HCT116 (cell line): ENCODE results near the gene ADGRG1. TPM values are rescaled to one million over a fixed set of nuclear protein-coding genes. Genes with fewer than 3 reads are reported as not detected.

Source experiments
- ATAC-seq: fragments of 200-7000 bp; cut with Tn5 transposase; 2 replicates; pipeline ENCODE4 v1.9.1; 2020; ENCODE audit warnings: mild to moderate bottlenecking, moderate library complexity
- BruUV-seq: library from RNA; stranded (reverse); fragments of 400-500 nt; replicated peaks from 2 replicates; lab custom pipeline; 2021; lab: Mats Ljungman, UMichigan
- CTCF ChIA-PET: fragments of 300-600 bp; sonication (Branson Sonifier 250); formaldehyde crosslinking; loops from one replicate; lab custom pipeline; 2021; ENCODE audit warnings: antibody characterized with exemption; lab: Charles Lee
- POLR2A ChIA-PET: fragments of 300-600, 350-600 bp; sonication (Branson Sonifier 250); formaldehyde crosslinking; loops from one replicate; lab custom pipeline; 2021; ENCODE audit warnings: antibody characterized with exemption; lab: Charles Lee
- RAD21 ChIA-PET, 2 experiments: fragments of 300-600 bp; sonication (Branson Sonifier 250); formaldehyde crosslinking; loops; one replicate each; lab custom pipeline; 2023; ENCODE audit warnings: low total read pairs in 2 of 2; ENCODE audit not compliant: uncharacterized antibody in 2 of 2, unreplicated experiment in 2 of 2, low non-redundant PET in 1 of 2; lab: Charles Lee
- DNase-seq: peaks from one replicate; pipeline ENCODE4 v3.0.0-alpha.2; 2010; ENCODE audit warnings: low read depth, low spot score
- H2AFZ ChIP-seq: fragments of 200-600 bp; shearing (Covaris generic), sonication (generic); 2 replicates; pipeline ENCODE4 v1.6.1; 2017; ENCODE audit warnings: low read depth, mixed run types, mixed read lengths, antibody characterized with exemption, low read length; ENCODE audit not compliant: poor library complexity, severe bottlenecking
- H3K27ac ChIP-seq: 2 replicates; pipeline ENCODE4 v1.5.1; 2012; ENCODE audit warnings: low read depth, low read length
- H3K27me3 ChIP-seq: fragments of 200-600 bp; sonication (generic); 2 replicates; pipeline ENCODE4 v1.6.1; 2016; ENCODE audit warnings: mixed run types, low read length, mixed read lengths; ENCODE audit not compliant: insufficient read depth
- H3K36me3 ChIP-seq, 2 experiments: fragments of 200-500 bp in 1 of 2; fragments of 200-600 bp in 1 of 2; sonication (Bioruptor generic) in 1 of 2; sonication (generic) in 1 of 2; 2 replicates each; pipeline versions ENCODE4 v1.5.1 to v1.6.1; 2014 to 2016; ENCODE audit warnings: low read length in 2 of 2, inconsistent platforms in 1 of 2, mixed read lengths in 1 of 2, mixed run types in 1 of 2; ENCODE audit not compliant: insufficient read depth in 2 of 2, control insufficient read depth in 1 of 2
- H3K4me1 ChIP-seq, 2 experiments: fragments of 200-600 bp in 1 of 2; sonication (generic) in 1 of 2; 2 replicates each; pipeline versions ENCODE4 v1.5.1 to v1.6.1; 2012 to 2017; ENCODE audit warnings: low read length in 2 of 2, inconsistent platforms in 1 of 2, mild to moderate bottlenecking in 1 of 2, mixed read lengths in 1 of 2, mixed run types in 1 of 2, moderate library complexity in 1 of 2; ENCODE audit not compliant: insufficient read depth in 2 of 2, control insufficient read depth in 1 of 2
- H3K4me2 ChIP-seq: fragments of 200-600 bp; sonication (generic); 2 replicates; pipeline ENCODE4 v1.6.1; 2017; ENCODE audit warnings: mixed run types, low read length, mixed read lengths
- H3K4me3 ChIP-seq, 2 experiments: fragments of 200-600 bp in 1 of 2; sonication (generic) in 1 of 2; replicated peaks in 1 of 2; 2 replicates each; pipeline ENCODE4 v1.5.1; 2011 to 2016; ENCODE audit warnings: low read length in 2 of 2, control low read depth in 1 of 2, low read depth in 1 of 2, mild to moderate bottlenecking in 1 of 2, mixed read lengths in 1 of 2, mixed run types in 1 of 2
- H3K79me2 ChIP-seq: fragments of 200-600 bp; sonication (generic); 2 replicates; pipeline ENCODE4 v1.6.1; 2017; ENCODE audit warnings: mild to moderate bottlenecking, mixed run types, low read length, moderate library complexity, mixed read lengths; ENCODE audit not compliant: insufficient read depth
- H3K9ac ChIP-seq: fragments of 200-600 bp; sonication (generic); 2 replicates; pipeline ENCODE4 v1.6.1; 2016; ENCODE audit warnings: low read length, mixed read lengths
- H3K9me2 ChIP-seq: fragments of 200-600 bp; sonication (generic), shearing (Covaris generic); 2 replicates; pipeline ENCODE4 v1.6.1; 2017; ENCODE audit warnings: mixed run types, mild to moderate bottlenecking, moderate library complexity; ENCODE audit not compliant: insufficient read depth
- H3K9me3 ChIP-seq, 2 experiments: fragments of 200-500 bp in 1 of 2; fragments of 200-600 bp in 1 of 2; sonication (Bioruptor generic) in 1 of 2; sonication (generic) in 1 of 2; 2 replicates each; pipeline ENCODE4 v1.6.1; 2014 to 2017; ENCODE audit warnings: low read length in 2 of 2, mixed read lengths in 2 of 2, inconsistent platforms in 1 of 2, low read depth in 1 of 2, mild to moderate bottlenecking in 1 of 2, mixed run types in 1 of 2, moderate library complexity in 1 of 2; ENCODE audit not compliant: control insufficient read depth in 1 of 2, insufficient read depth in 1 of 2
- H4K20me1 ChIP-seq: fragments of 200-600 bp; sonication (generic), shearing (Covaris generic); 2 replicates; pipeline ENCODE4 v1.6.1; 2017; ENCODE audit warnings: mixed run types, mild to moderate bottlenecking, moderate library complexity; ENCODE audit not compliant: insufficient read depth
- CEBPB ChIP-seq: IDR thresholded peaks from 2 replicates; pipeline ENCODE4 v1.6.1; 2012; ENCODE audit warnings: low read depth
- CTCF ChIP-seq, 3 experiments: fragments of 200-600 bp in 1 of 3; sonication (generic) in 1 of 3; IDR thresholded peaks in 2 of 3; conservative IDR thresholded peaks in 1 of 3; 2 replicates each; pipeline ENCODE4 v1.5.1; 2012 to 2017; ENCODE audit warnings: low read depth in 2 of 3, low read length in 2 of 3, antibody characterized with exemption in 1 of 3, borderline replicate concordance in 1 of 3, control low read depth in 1 of 3, mild to moderate bottlenecking in 1 of 3, mixed read lengths in 1 of 3, mixed run types in 1 of 3, moderate library complexity in 1 of 3; ENCODE audit not compliant: insufficient read depth in 1 of 3
- EGR1 ChIP-seq: IDR thresholded peaks from 2 replicates; pipeline ENCODE4 v1.6.1; 2012; ENCODE audit warnings: low read depth
- EZH2 ChIP-seq: fragments of 200-600 bp; sonication (generic); IDR thresholded peaks from 2 replicates; pipeline ENCODE4 v1.6.1; 2017; ENCODE audit warnings: antibody characterized with exemption, mixed run types
- FOSL1 ChIP-seq: IDR thresholded peaks from 2 replicates; pipeline ENCODE4 v1.6.1; 2012; ENCODE audit warnings: low read depth
- JUND ChIP-seq: IDR thresholded peaks from 2 replicates; pipeline ENCODE4 v1.6.1; 2012
- POLR2A ChIP-seq: IDR thresholded peaks from 2 replicates; pipeline ENCODE4 v1.7.0; 2011; ENCODE audit warnings: borderline replicate concordance; ENCODE audit not compliant: insufficient read depth, insufficient read length; ENCODE audit errors: extremely low read depth
- POLR2AphosphoS5 ChIP-seq: IDR thresholded peaks from 2 replicates; pipeline ENCODE4 v1.6.1; 2011; ENCODE audit warnings: mild to moderate bottlenecking, low read depth, low read length, moderate library complexity
- RAD21 ChIP-seq: IDR thresholded peaks from 2 replicates; pipeline ENCODE4 v1.6.1; 2012; ENCODE audit warnings: low read depth, mild to moderate bottlenecking
- SIN3A ChIP-seq: IDR thresholded peaks from 2 replicates; pipeline ENCODE4 v1.6.1; 2012; ENCODE audit warnings: low read depth
- TCF7L2 ChIP-seq: IDR thresholded peaks from 2 replicates; pipeline ENCODE4 v1.7.0; 2011; ENCODE audit warnings: borderline replicate concordance, inconsistent platforms; ENCODE audit not compliant: insufficient read depth, insufficient read length; ENCODE audit errors: extremely low read depth
- YY1 ChIP-seq: IDR thresholded peaks from 2 replicates; pipeline ENCODE4 v1.6.1; 2011; ENCODE audit warnings: low read length, low read depth, moderate library complexity, mild to moderate bottlenecking; ENCODE audit not compliant: insufficient replicate concordance; ENCODE audit errors: extremely low read depth
- ZFX ChIP-seq: fragments of 450-650 bp; IDR thresholded peaks from 2 replicates; pipeline ENCODE4 v1.6.1; 2017
- intact Hi-C: fragments of 100-400 bp; cut with micrococcal nuclease; formaldehyde crosslinking; loops from 2 replicates; pipeline ENCODE4 v1.10.0; 2022
- total RNA-seq: library from RNA; stranded (reverse); gene quantifications from one replicate; pipeline ENCODE4 v1.2.1, GENCODE V29; 2021; ENCODE audit not compliant: unreplicated experiment
- TF ChIP-seq, protein P1 (sequence below): IDR thresholded peaks from 2 replicates; pipeline ENCODE4 v1.6.1; 2012; ENCODE audit warnings: low read depth
- TF ChIP-seq, protein P2 (sequence below): IDR thresholded peaks from 2 replicates; pipeline ENCODE4 v1.6.1; 2012
- TF ChIP-seq, protein P3 (sequence below): IDR thresholded peaks from 2 replicates; pipeline ENCODE4 v1.6.1; 2012

ADGRG1 gene
- total RNA-seq, 1 experiment from 2014 or later = 36.4 TPM

DNA sequence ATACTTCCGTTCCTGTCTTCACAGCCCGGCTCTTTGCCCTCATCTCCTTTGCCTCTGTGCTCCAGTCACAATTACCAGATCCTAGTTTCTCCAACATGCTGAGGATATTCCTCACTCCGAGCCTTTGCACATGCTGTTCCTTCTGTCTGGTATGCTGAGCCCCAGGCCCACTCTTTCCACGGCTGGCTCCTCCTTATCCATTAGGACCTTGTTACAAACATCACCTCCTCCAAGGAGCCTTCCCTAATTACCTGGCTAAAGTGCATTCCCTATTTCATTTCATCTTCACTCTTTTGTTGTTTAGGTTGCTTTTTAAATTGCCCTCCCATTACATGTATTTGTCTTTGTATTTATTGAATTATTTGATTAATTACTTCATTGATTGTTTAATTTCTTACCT lies 14.9 kb upstream of the ADGRG1 start (continued):
- TF ChIP-seq, protein P1, sequence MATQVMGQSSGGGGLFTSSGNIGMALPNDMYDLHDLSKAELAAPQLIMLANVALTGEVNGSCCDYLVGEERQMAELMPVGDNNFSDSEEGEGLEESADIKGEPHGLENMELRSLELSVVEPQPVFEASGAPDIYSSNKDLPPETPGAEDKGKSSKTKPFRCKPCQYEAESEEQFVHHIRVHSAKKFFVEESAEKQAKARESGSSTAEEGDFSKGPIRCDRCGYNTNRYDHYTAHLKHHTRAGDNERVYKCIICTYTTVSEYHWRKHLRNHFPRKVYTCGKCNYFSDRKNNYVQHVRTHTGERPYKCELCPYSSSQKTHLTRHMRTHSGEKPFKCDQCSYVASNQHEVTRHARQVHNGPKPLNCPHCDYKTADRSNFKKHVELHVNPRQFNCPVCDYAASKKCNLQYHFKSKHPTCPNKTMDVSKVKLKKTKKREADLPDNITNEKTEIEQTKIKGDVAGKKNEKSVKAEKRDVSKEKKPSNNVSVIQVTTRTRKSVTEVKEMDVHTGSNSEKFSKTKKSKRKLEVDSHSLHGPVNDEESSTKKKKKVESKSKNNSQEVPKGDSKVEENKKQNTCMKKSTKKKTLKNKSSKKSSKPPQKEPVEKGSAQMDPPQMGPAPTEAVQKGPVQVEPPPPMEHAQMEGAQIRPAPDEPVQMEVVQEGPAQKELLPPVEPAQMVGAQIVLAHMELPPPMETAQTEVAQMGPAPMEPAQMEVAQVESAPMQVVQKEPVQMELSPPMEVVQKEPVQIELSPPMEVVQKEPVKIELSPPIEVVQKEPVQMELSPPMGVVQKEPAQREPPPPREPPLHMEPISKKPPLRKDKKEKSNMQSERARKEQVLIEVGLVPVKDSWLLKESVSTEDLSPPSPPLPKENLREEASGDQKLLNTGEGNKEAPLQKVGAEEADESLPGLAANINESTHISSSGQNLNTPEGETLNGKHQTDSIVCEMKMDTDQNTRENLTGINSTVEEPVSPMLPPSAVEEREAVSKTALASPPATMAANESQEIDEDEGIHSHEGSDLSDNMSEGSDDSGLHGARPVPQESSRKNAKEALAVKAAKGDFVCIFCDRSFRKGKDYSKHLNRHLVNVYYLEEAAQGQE = no peak
- TF ChIP-seq EGR1 (no peak), RAD21 (no peak), EZH2 (no peak), YY1 (no peak)

GRCh38 chr16:57614536-57614935 lies 13.9 kb upstream of the ADGRG1 start:
- Histone ChIP-seq H3K79me2 (no peaks in the 10 kb centered on the region), H3K4me1 (peaks cover 8 to 12% of the 10 kb centered on the region in 2 experiments), H3K4me3 (no peak overlapping the region), H3K27ac (no peak overlapping the region), H3K27me3 (no peaks in the 10 kb centered on the region), H3K4me2 (no peak overlapping the region), H2AFZ (no peak overlapping the region), H3K36me3 (no peaks in the 10 kb centered on the region), H3K9me3 (no peaks in the 10 kb centered on the region), H3K9me2 (no peaks in the 10 kb centered on the region), H3K9ac (no peak overlapping the region), H4K20me1 (no peaks in the 10 kb centered on the region)
- ChIA-PET POLR2A (no interaction called here), RAD21 (no interaction called here), CTCF (no interaction called here)
- TF ChIP-seq TCF7L2 (no peak), JUND (no peak), POLR2A (no peak), ZFX (no peak), POLR2AphosphoS5 (no peak), FOSL1 (no peak), CEBPB (no peak), CTCF (IDR thresholded peaks at IDR 0.05 in 2 of 3, conservative IDR thresholded peaks at IDR 0.05 in 1 of 3; ENCODE audit: borderline replicate concordance in 1 of 3, insufficient read depth in 1 of 3, low read depth in 2 of 3, low read length in 2 of 3) (no peak), SIN3A (no peak)
- TF ChIP-seq, protein P2, sequence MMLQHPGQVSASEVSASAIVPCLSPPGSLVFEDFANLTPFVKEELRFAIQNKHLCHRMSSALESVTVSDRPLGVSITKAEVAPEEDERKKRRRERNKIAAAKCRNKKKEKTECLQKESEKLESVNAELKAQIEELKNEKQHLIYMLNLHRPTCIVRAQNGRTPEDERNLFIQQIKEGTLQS = no peak
- TF ChIP-seq, protein P3, sequence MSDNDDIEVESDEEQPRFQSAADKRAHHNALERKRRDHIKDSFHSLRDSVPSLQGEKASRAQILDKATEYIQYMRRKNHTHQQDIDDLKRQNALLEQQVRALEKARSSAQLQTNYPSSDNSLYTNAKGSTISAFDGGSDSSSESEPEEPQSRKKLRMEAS = no peak
- TF ChIP-seq, protein P1 = no peak
- intact Hi-C loops = no loop called here
- no peak for ATAC-seq
- no peak for DNase-seq
- no TSS peak for BruUV-seq
